Right renal cortex interstitium (tissue), 3 donors: ENCODE measurements around the gene PJA1. TPM values are rescaled to one million over a fixed set of nuclear protein-coding genes. Genes with fewer than 3 reads are reported as not detected.

Experiments
- DNase-seq, 3 donors: peaks; one replicate each; pipeline ENCODE4 v3.0.0-alpha.2; 2013; ENCODE audit warnings: low read depth in 3 of 3, low spot score in 2 of 3
- polyA plus RNA-seq, 3 donors: library from polyadenylated mRNA; unstranded; fragments of 120-200 nt; gene quantifications; one replicate each; pipeline ENCODE4 v1.2.1, GENCODE V29; 2013; ENCODE audit not compliant: insufficient read length in 3 of 3

Gene PJA1
- polyA plus RNA-seq, 3 donors, result 93.1 to 109 (median 103) TPM

DNA sequence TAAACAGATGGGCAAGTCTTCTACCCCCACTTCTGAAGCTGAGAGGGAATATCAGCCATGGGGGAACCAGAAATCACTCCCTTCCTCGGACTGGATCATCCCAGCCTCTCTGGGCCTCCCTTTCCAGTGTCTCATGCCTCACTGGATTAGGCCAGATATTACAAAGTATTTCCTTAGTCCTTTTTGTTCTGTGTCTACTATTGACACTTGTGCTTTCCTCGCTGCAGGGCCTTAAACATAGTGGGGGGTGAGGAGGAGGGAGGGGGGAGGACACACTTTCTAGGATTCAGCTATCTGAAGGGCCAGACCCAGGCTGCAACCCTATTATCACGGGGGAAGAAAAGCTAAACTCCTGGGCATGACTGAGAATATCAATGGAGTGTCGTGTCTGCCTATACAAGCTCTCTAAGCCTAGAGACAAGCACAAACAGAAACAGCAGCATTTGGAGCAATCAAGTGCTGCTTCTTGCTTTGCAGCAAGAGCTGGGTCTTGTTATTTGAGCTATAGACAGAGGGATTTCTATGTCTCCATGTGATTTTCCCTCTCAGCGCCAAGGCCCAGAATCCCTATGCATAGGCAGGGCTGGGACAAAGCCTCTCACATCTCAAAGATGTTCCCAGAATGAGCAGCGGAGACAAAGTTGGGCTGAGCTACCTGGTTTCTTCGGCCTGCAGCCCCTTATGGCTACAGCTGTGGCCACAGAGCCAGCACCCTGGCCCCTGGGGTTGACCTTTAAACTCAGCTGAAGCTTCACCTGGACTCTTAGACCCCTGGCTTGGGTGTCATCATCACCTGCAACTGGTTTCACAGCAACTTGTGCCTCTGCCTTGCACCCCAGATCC is 20.2 kb downstream of the PJA1 start:
- DNase-seq, result no peak

DNA sequence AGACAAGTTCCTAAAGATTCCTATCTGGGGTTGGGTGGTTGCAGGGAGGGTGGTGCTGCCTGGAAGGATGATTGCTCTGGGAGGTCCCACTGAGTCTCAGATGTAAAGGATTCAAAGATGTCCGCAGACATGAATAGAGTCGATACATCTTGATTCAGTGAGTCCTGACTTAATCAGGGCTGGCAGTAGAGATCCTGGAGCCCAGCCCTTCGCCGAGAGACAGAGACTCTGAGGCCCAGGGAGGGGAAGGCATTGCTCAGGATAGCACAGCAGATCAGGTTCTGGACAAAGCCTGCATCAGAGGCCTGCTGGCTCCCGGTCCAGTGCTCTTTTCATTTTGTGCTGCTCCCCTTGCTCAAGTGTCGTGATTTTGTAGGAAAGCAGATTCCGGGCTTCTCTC is 21.7 kb downstream of the PJA1 start:
- DNase-seq, result no peak

DNA sequence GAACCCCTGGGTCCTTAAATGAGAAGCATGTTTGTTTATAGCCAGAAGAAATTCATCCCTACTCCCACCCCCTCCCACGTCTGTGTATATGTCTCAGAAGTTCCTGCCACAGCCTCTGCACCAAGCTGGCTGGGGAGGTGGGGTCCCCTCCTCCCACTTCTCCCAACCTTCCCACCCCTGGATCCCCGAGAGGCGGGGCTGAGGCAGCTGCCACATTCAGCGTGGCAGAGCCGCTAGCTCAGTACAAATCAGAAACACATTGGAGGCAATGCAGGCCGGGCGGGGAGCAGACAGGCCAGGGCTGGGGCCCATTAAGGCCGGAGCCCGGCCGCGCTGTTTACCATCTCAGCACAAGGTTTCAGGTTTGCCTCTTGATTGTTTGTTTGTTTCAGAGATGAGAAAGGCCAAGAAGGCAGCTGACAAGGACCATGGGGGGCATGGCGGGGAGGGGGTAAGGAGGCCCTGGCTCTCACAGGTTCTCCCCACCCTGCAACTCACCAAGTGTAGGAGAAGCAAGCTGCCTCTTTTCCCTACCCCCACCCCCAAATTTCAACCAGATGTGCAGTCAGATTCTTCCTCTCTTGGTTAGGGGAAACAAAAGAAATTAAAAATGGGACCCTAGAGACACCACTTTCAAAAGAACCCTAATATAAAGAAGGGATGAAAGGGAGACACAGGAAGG is 22.3 kb downstream of the PJA1 start:
- DNase-seq, result no peak

DNA sequence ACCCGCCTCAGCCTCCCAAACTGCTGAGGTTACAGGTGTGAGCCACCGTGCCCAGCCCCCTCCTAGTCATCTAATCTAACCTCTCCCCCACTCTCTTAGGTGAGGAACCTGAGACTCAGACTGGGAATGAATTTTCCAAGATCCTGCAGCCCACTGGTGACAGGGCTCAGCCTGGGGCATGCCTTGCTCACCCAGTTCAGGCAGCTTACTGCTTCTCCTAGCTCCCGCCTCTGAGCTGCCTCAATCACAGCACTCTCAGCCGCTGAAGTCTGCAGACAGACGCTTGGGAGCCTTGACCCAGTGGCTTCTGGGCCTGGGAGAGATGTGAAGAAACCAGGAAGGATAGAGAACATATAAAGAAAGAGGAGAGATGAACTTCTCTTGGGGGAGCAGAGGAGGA is 24.4 kb downstream of the PJA1 start:
- no peak for DNase-seq

DNA sequence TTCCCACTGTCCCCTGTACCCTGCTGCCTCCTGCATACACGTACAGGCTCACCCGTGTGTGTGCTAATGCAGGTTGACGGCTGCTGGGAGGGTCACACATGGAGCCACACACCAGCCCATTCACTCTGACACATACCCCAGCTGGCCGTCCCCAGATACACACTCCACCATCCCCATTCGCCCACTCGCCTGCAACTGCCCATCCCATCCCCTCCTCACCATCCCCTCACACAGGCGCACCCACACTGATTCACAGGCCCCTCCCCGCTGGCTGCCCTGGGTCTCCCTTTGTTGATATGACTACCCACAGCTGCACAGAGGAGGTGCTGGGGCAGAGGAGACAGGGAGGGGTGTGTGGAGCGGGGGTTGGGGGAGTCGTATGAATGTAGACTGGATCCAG is 25.7 kb downstream of the PJA1 start:
- DNase-seq, result no peak

DNA sequence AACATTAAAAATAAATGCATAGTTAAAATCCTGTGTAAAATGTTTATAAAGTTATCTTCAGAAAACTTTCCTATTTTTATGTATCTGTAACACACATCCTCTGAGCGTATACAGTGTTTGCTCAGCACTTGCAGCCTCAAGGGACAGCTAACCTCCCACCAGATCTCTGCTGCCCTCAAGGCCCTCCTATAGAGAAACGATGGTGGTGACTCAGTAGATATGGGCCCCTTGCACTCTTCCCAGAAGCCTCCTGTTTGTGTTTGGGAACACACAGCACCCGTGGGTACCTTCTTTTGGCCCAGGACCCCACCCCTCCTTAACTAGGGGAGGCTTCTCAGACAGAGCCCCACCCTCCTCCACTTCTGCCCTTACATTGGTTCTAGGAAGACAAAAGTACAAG is 26.7 kb downstream of the PJA1 start:
- DNase-seq, result no peak

DNA sequence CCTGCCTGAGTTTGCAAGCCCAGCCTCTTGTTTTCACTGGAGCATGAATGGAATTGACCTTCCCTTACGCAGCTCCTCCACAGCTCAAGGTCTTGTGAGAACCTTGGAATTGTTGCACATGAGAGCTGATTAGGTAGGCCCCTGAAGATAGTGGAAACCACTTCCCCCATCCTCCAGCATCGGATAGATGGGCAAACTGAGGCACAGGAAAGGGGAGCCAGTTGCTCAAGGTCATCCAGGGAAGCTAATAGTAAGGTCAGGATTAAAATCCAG is 27.2 kb downstream of the PJA1 start:
- no peak for DNase-seq

DNA sequence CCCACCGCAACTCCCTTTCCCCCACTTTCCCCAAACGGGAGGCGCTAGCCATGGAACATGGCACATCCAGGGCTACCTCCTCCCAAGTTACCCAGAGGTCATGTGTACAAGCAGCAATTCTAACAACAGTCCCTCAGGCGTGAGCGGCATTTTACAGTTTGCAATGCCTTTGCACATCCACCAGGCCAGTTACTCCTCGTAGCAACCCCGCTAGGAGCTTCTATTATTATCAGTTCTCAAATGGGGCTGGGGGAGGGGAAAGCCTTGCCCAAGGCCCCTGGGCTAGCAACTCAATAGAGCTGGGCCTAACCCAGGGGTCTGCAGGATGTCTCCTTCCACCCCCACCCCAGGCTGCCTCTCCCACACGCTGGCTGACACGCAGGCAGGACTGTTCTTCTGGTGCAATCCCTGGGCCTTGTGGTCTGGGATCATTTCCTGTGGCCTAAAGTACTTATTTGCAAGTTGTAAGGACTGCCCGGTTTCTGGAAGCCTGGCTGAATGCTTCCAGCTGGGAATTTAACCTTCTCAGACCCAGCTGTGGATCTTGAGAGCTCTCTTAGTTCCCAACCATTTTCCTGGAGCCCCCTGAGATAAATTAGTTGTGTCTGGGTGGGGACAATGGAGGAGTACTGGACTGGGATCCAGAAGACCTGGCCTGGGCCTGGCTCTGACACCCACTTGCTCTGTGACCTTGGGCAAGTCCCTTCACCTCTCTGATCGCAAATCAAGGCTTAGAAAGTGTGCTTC is 27.7 kb downstream of the PJA1 start:
- DNase-seq, result no peak

DNA sequence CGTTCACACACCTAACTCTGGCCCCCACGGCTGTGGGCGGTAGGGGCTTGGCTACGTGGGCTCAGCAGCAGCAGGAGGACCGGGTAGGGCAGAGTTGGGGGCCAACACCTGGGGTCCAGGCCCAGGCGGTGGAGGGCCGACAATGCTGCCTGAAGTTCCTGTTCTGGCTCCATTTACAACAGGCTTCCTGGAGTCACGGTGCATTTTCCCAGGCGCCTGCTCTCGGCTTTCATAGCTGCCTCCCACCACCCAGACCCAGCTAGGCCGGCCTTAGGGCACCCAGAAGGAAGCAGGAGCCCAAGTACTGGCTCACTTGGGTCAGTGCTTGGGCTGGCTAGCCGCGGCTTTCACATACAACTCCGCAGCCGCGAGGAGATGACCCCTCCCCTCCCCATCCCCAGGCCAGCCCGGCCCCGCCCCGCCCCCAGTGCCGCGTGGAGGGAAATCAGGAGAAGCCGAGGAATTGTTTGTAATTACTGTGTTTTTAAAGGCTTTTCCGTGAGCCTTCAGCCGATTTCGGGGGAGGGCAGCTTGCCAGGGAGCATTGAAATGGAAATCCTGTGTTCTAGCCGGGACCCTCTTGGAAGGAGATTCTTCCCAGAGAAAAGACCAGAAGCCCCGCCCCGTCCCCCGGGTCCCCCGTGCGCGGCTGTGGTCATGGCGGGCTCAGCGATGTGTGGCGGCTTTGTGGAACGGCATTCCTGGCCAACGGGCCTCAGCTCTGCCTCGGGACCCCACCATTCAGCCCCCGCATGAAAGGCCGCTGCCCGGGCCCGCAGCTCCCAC is 28.5 kb downstream of the PJA1 start:
- no peak for DNase-seq

DNA sequence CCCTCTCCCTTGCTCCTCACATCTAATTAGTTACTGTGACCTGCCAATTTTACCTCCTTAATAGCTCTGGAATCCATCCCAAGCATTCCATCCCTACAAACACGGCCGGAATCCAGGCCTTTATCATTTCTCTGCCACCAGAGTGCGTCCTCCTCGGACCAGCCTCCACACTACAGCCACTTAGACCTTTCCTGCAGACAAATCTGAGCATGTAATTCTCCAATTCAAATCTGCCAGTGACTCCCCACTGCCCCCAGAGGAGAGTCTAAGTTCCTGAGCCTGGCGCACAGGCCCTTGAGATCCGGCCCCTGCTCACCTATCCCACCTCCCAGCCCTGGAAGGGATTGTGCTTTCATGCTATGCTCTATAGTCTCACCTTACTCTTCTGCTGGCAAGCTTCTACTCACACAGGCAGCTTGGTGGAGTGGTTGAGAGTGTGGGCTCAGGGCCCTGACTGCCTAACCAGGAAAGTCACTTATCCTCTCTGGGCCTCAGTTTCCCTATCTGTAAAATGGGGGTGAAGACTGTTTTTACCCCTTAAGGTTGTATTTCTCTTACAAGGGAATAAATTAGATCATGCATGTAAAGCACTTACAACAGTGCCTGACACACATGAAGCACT is 31.2 kb downstream of the PJA1 start:
- no peak for DNase-seq

DNA sequence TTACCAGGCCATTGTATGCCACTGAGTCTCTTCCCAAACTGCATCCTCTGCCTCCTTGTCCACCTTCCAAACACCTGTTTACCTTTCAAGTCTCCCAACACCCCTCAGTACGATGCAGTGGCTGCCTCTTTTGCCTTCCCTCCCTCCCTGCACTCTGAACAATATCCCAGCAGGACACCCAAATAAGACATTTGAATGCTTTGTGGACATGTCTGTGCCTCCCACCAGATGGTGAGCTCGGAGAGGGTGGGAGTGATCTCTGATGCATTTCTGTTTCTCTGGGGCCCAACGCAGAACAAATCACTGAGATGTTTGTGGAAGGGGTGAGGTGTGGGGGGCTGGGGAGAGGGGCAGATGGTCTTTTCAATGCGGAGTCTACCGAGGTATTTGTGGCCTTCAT is 33.4 kb downstream of the PJA1 start:
- no peak for DNase-seq

DNA sequence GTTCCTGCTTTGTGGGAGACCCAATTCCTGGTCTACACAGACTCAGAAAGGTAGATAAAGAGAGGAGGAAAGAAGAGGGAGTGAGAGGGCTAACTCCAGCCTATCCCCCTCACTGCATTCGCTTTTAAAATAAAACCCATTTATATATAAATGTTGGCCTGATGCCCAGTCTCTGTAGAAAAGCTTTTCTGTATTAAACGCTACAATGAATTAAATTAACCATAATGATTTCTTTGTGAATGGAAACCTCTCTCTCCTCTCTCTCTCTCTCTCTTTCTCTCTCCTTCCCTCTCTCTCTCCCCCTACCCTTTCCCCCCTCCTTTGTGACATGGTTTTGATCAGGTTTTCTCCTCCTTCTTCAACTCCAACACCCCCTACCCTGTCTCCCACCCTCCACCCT is 34.8 kb downstream of the PJA1 start:
- DNase-seq, result no peak

DNA sequence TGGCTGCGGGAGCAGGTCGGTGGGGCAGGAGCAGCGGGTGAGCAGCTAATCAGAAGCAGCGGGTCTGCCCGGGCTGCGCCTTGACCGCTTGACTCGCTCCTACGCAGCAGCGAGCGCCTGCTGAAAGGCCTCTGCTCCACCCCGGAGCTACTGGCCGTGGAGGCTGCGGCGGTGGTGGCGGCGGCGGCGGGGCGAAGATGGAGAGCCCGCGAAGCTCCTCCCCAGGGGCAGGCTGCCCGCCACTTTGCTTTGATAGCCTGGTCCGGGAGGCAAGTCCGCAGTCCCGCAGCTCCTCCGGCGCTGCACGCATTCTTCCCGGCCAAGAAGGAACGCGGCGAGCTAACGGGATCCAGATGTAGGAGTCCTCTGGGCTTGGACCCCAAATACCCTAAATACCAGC is 36.7 kb downstream of the PJA1 start:
- DNase-seq, result no peak

DNA sequence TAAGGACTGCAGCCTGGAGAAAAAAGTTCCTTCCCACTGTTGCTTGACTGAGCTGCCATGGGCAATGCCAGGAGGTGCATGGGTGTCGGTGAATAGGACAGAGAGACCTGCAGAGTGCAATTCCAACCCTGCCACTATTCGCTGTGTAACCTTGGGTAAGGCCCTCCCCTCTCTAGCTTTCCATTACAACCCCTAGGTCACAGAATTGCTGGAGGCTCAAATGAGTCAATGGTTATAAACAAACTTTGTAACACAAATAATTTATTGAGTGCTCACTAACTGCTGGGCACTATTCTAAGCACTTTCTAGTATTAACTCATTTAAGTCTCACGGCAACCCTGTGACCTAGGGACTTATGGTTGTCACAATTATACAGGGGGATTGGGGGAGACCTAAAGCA is 37.8 kb downstream of the PJA1 start:
- DNase-seq, result no peak

DNA sequence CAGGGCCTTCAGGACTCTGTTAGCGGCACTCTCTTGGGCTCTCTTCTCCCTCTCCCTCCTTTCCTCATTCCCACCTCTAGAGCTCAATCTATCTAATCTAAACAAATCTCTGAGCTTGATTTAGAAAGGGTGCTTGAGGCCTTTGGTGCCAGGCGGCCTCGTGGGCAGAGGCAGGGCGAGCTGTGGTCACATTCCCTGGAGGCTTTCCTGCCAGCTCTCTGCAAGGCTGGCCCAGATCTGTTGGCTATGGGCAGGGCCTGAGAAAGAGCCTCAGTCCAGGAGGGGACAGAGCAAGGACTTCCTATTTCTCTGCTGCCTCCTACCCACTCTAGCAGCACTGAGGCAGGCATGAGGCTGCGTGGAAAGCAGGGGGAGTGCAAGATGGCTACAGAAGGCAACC is 38.6 kb downstream of the PJA1 start:
- no peak for DNase-seq

DNA sequence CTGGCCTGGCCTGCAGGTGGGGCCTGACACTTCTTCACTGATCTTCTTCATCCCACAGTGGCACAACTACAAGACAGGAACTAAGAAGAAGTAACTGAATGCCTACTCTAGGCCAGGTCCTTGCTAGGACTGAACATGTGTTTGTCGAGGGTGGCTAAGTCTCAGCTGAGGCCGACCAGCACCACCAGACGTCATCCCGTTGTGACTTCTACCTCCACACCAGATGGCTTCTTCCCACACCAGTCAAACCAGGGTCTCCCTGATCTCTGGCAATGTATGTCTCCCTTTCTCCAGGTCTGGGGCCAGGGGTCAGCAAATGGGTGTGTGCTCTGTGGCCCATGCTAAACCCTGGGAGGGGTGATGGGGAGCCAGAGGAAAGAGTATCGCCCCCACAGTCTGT is 40.2 kb downstream of the PJA1 start:
- DNase-seq, result no peak

DNA sequence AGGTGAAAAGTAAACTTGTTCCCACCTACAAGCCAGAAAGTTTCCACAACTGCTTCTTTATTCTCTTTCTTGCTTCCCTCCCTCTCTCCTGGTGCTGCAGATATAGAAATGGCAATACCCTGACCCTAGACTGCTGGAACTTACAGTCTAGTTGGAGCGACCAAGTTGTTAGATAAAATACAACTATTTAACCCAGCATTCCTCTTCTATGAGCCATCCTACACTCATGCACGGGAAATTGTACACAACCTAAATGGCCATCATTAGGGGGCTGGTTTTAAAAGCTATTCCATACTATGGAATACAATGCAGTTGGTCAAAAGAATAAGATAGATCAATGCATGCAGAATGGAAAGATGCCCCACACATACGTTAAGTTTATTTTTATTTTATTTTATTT is 41.1 kb downstream of the PJA1 start:
- DNase-seq, result no peak

DNA sequence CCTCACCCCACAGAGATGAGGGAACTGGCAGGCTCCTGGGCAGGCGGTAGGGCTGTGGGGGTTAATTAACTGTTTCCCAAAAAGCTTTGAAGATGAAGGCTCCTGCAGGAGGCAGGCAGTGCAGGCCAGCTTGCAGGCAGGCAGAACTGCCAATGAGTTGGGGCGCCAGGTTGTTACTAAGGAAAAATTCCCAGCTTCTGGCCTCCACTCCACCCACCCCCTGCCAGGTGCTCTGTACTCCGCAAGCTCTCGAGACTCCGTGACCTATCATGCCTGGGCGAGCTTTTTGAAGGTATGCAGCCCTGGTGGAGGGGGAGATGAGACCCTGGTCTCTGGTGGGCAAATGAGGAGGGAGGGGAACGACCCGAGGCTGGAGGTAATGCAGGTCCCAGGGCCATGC is 41.8 kb downstream of the PJA1 start:
- DNase-seq, result no peak

DNA sequence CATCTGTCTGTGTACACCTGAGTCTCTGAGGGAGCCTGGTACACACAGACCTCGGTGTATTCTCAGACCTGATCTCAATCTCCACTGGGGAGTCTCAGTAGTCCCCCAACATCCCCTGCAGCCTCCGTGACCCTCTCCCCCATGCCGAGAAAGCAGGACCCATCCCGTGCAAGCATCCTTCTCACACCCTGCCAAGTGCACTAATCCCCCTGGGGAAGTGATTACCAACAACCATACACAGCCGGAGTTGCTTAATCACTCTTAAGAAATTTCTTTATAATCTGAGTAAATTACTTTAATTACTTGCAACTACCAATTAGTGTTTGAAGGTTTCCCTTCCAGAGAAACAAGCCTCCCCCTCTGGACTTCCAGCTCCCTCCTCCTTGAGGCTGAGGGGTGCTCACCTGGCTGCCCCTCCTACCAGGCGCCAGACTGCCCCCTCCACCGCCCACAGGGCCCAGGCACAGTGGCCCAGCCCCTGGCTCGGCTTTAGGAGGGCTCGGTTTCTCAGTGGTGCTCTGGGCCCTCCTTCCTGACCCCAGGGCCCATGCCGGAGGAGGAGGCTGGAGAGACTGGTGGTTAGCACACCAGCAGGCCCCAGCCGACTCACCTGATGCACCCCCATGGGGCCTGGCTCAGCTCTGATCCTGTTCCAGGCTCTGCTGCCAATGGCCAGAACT is 43.8 kb downstream of the PJA1 start:
- no peak for DNase-seq

DNA sequence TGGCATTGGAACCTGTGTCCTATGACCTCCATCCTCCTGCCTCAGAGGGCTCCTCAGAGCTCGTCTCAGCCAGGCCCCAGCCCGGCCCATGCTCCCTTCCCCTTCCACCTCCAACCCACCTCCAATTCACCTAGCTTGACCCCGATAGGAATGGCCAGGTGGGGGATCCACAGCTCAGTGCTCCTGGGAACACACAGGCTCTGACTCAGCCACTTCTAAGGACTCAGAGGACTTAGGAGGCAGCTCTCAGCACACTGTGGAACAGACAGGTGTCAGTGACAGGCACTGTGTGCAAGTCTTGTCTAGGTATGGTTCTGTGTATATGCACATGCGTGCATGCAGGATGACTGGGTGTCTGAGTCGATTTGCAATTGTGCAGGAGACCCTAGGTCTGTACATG is 44.8 kb downstream of the PJA1 start:
- DNase-seq, result no peak
